PC-9 (cell line): ENCODE measurements around the gene HS6ST1. TPM values are rescaled to one million over a fixed set of nuclear protein-coding genes. Genes with fewer than 3 reads are reported as not detected.

ENCODE experiments used
- BruUV-seq: library from RNA; stranded (reverse); fragments of 400-500 nt; replicated peaks from 2 replicates; lab custom pipeline; 2021; lab: Mats Ljungman, UMichigan
- CTCF ChIA-PET: fragments of 300-600 bp; sonication (Branson Sonifier 250); formaldehyde crosslinking; loops from one replicate; lab custom pipeline; 2022; ENCODE audit warnings: antibody characterized with exemption; lab: Charles Lee
- POLR2A ChIA-PET: fragments of 300-600 bp; sonication (Branson Sonifier 250); formaldehyde crosslinking; loops from one replicate; lab custom pipeline; 2022; ENCODE audit warnings: antibody characterized with exemption; ENCODE audit not compliant: unreplicated experiment; lab: Charles Lee
- DNase-seq, 2 experiments: peaks; one replicate each; pipeline versions ENCODE4 v3.0.0 to v3.0.0-alpha.2; 2015 to 2022; ENCODE audit warnings: mixed read lengths in 1 of 2
- H2AFZ ChIP-seq: fragments of 200-600 bp; sonication (generic); 2 replicates; pipeline ENCODE4 v1.8.1; 2017; ENCODE audit warnings: antibody characterized with exemption
- H3F3A ChIP-seq: fragments of 200-600 bp; sonication (generic); 2 replicates; pipeline ENCODE4 v1.8.1; 2017; ENCODE audit warnings: antibody characterized with exemption, mild to moderate bottlenecking, low read depth; ENCODE audit not compliant: insufficient read depth
- H3K27ac ChIP-seq: fragments of 200-600 bp; sonication (generic); 2 replicates; pipeline ENCODE4 v1.6.1; 2016; ENCODE audit warnings: mixed run types
- H3K27me3 ChIP-seq: fragments of 200-600 bp; sonication (generic); 2 replicates; pipeline ENCODE4 v1.6.1; 2016; ENCODE audit warnings: low read depth, mixed run types; ENCODE audit not compliant: insufficient read depth
- H3K36me3 ChIP-seq: fragments of 200-600 bp; sonication (generic); 2 replicates; pipeline ENCODE4 v1.6.1; 2016; ENCODE audit warnings: low read depth, mixed run types
- H3K4me1 ChIP-seq: fragments of 200-600 bp; sonication (generic); replicated peaks from 2 replicates; pipeline ENCODE4 v1.6.1; 2016; ENCODE audit warnings: mixed run types; ENCODE audit not compliant: insufficient read depth
- H3K4me2 ChIP-seq: fragments of 200-600 bp; sonication (generic); 2 replicates; pipeline ENCODE4 v1.6.1; 2017; ENCODE audit warnings: mixed run types
- H3K4me3 ChIP-seq: fragments of 200-600 bp; sonication (generic); 2 replicates; pipeline ENCODE4 v1.6.1; 2016; ENCODE audit warnings: mixed run types
- H3K79me2 ChIP-seq: fragments of 200-600 bp; sonication (generic); 2 replicates; pipeline ENCODE4 v1.6.1; 2017; ENCODE audit warnings: low read depth, mixed run types
- H3K9me2 ChIP-seq: fragments of 200-600 bp; sonication (generic); 2 replicates; pipeline ENCODE4 v1.8.1; 2017; ENCODE audit warnings: mild to moderate bottlenecking; ENCODE audit not compliant: insufficient read depth
- H3K9me3 ChIP-seq: fragments of 200-600 bp; sonication (generic); 2 replicates; pipeline ENCODE4 v1.8.1; 2016; ENCODE audit warnings: low read depth; ENCODE audit not compliant: insufficient read depth
- H4K20me1 ChIP-seq: fragments of 200-600 bp; sonication (generic); 2 replicates; pipeline ENCODE4 v1.8.1; 2017; ENCODE audit not compliant: insufficient read depth
- EZH2 ChIP-seq: fragments of 200-600 bp; sonication (generic); IDR thresholded peaks from 2 replicates; pipeline ENCODE4 v1.8.0; 2017; ENCODE audit warnings: antibody characterized with exemption, low read depth
- intact Hi-C: fragments of 100-400 bp; cut with micrococcal nuclease; formaldehyde crosslinking; loops from one replicate; pipeline ENCODE4 v1.10.0; 2022; ENCODE audit not compliant: unreplicated experiment
- total RNA-seq: library from RNA; stranded (reverse); gene quantifications from 2 replicates; pipeline ENCODE4 v1.2.3, GENCODE V29; 2021
- TF ChIP-seq, protein P1 (sequence below): fragments of 200-600 bp; sonication (generic); conservative IDR thresholded peaks from 2 replicates; pipeline ENCODE4 v1.6.1; 2017; ENCODE audit warnings: mixed run types, antibody characterized with exemption, mild to moderate bottlenecking, moderate library complexity

HS6ST1 gene
- total RNA-seq, 1 experiment from 2014 or later, result 20.2 TPM

DNA sequence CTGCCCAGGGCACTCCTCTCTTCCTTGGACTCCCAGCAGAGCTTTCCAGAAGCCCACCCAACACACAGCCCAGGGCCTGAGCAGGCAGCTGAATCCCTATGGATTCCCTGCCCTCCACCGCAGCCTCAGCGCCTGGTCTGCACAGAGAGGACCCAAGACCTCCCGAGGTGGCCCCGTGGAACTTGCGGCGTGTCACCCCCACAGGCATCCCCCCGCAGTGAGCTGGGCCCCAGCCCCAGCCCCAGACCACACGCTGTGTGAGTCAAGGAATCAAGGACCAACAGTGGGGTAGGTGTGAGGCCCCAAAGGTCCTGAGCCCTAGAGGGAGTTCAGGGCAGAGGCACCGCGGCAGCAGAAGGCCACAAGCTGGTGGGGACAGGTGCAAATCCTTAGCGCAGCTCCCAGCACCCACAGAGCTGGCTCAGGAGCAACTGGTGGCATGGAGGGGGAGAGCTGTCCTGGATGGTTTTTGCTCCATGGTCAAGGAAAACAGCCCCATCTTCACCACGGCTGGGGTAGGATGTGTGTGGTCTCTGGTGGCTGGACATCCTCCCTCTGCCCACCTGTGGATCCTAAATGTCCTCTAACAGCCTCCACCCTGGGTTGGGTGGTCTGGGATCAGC, 8.5 kb downstream of the HS6ST1 start:
- CTCF ChIA-PET, result no interaction called here
- BruUV-seq, result no TSS peak

DNA sequence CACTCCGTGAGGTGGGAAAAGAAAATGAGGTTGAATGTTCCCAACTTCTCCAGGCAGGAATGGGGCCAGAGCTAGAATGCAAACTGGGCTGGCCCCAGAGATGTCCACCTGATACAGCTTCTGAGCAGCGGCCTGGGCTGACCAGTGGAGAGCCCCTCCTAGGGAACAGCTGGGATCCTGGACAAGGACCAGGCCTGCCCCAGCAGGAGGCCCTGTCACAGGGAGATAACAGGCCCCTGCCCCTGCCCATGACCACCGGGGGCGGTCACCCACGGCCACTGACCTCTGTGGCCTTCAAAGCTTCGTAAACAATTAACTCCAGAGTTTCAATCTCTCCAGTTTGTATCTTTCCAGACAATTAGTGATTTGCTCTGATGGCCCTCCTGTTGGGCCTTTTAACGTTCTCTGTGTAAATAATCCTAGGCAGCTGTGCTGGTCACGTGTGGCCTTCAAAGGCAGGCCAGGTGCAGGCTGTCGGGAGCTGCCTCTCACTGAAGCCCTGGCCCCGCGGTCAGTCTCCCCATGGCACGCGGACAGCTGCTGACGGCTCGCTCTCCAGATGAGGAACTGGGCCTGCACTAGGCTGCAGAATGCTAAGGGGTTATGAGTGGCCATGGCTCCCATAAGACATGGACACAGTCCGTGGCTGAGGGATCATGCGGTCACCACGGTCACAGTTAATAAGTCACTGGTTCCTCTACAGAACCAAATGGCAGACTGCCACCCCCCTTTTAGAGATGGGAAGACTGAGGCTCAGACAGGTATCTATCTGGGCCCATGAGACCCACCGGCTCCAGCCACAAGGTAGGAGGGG, 9.2 kb downstream of the HS6ST1 start:
- intact Hi-C loops, result loop anchor here (5.0 to 10.0 kb wide), 3 partner anchors 282 to 785 kb away; partner anchors contain the start of genes AMMECR1L, IWS1 and SAP130
- peaks cover 97% of the 10 kb centered on the region for H4K20me1 ChIP-seq
- no peak overlapping the region for H3K4me3 ChIP-seq
- H3K79me2 ChIP-seq, result peaks cover 91% of the 10 kb centered on the region
- no peak overlapping the region for H3K27ac ChIP-seq
- no peak for DNase-seq
- no peak overlapping the region for H3K4me2 ChIP-seq
- no TSS peak for BruUV-seq
- no peak overlapping the region for H2AFZ ChIP-seq
- H3K9me3 ChIP-seq, result no peaks in the 10 kb centered on the region
- TF ChIP-seq, protein P1, sequence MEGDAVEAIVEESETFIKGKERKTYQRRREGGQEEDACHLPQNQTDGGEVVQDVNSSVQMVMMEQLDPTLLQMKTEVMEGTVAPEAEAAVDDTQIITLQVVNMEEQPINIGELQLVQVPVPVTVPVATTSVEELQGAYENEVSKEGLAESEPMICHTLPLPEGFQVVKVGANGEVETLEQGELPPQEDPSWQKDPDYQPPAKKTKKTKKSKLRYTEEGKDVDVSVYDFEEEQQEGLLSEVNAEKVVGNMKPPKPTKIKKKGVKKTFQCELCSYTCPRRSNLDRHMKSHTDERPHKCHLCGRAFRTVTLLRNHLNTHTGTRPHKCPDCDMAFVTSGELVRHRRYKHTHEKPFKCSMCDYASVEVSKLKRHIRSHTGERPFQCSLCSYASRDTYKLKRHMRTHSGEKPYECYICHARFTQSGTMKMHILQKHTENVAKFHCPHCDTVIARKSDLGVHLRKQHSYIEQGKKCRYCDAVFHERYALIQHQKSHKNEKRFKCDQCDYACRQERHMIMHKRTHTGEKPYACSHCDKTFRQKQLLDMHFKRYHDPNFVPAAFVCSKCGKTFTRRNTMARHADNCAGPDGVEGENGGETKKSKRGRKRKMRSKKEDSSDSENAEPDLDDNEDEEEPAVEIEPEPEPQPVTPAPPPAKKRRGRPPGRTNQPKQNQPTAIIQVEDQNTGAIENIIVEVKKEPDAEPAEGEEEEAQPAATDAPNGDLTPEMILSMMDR, result no peak
- no peak for TF ChIP-seq EZH2
- no peaks in the 10 kb centered on the region for H3K9me2 ChIP-seq
- POLR2A ChIA-PET, result interaction anchor here (0.6 to 0.9 kb wide), 2 partner anchors 125 to 941 kb away, joined by 4 read pairs; no protein-coding TSS in a partner anchor
- H3F3A ChIP-seq, result peaks cover 19% of the 10 kb centered on the region
- H3K36me3 ChIP-seq, result no peaks in the 10 kb centered on the region
- H3K27me3 ChIP-seq, result no peaks in the 10 kb centered on the region
- H3K4me1 ChIP-seq, result peaks cover 30% of the 10 kb centered on the region
- CTCF ChIA-PET, result no interaction called here

More for the DNA sequence above, 8.5 kb downstream of the HS6ST1 start:
- POLR2A ChIA-PET, result no interaction called here
- TF ChIP-seq, protein P1, result no peak
- no peaks in the 10 kb centered on the region for H3K9me3 ChIP-seq
- H4K20me1 ChIP-seq, result peaks cover 97% of the 10 kb centered on the region
- H3K79me2 ChIP-seq, result peaks cover 96% of the 10 kb centered on the region
- no peak overlapping the region for H3K27ac ChIP-seq
- no peak overlapping the region for H3K4me2 ChIP-seq
- no peak overlapping the region for H3K4me3 ChIP-seq
- no peaks in the 10 kb centered on the region for H3K36me3 ChIP-seq
- H3K27me3 ChIP-seq, result no peaks in the 10 kb centered on the region
- no peaks in the 10 kb centered on the region for H3K9me2 ChIP-seq
- intact Hi-C loops, result loop anchor here (10.0 kb wide), 1 partner anchor 425 kb away; the partner anchor contains the start of gene AMMECR1L
- no peak for DNase-seq
- no peak overlapping the region for H2AFZ ChIP-seq
- H3K4me1 ChIP-seq, result peaks cover 23% of the 10 kb centered on the region
- H3F3A ChIP-seq, result peaks cover 12% of the 10 kb centered on the region

GRCh38 chr2:128308889-128309279, 9.8 kb downstream of the HS6ST1 start:
- intact Hi-C loops, result loop anchor here (5.0 to 10.0 kb wide), 2 partner anchors 282 to 784 kb away; partner anchors contain the start of genes IWS1 and SAP130

More at GRCh38 chr2:128308889-128309279, 9.8 kb downstream of the HS6ST1 start:
- Histone ChIP-seq H3K9me3 (no peaks in the 10 kb centered on the region), H3K27ac (no peak overlapping the region), H3K79me2 (peaks cover 91% of the 10 kb centered on the region), H4K20me1 (peaks cover 97% of the 10 kb centered on the region), H3K36me3 (no peaks in the 10 kb centered on the region), H3K4me1 (peaks cover 36% of the 10 kb centered on the region), H3K4me3 (no peak overlapping the region), H3K4me2 (no peak overlapping the region), H3K27me3 (no peaks in the 10 kb centered on the region), H3F3A (peaks cover 21% of the 10 kb centered on the region), H3K9me2 (no peaks in the 10 kb centered on the region), H2AFZ (no peak overlapping the region)
- DNase-seq, result no peak
- ChIA-PET CTCF (no interaction called here), POLR2A (interaction anchor here (0.6 to 0.9 kb wide), 2 partner anchors 125 to 942 kb away, joined by 4 read pairs; no protein-coding TSS in a partner anchor)
- no TSS peak for BruUV-seq
- TF ChIP-seq EZH2, result no peak
- TF ChIP-seq, protein P1, result no peak
